H1 (cell line): ENCODE data around the gene ZFR. TPM values are rescaled to one million over a fixed set of nuclear protein-coding genes. Genes with fewer than 3 reads are reported as not detected.

Experiments used
- CTCF ChIA-PET: fragments of 300-600 bp; sonication (Branson Sonifier 250); formaldehyde crosslinking; loops from one replicate; lab custom pipeline; 2021; ENCODE audit not compliant: partially characterized antibody; lab: Charles Lee
- POLR2A ChIA-PET: fragments of 300-600 bp; sonication (Branson Sonifier 250); formaldehyde crosslinking; loops from one replicate; lab custom pipeline; 2021; ENCODE audit warnings: inconsistent platforms; ENCODE audit not compliant: partially characterized antibody; lab: Charles Lee
- DNase-seq, 2 experiments: peaks; one replicate each; pipeline versions ENCODE4 v3.0.0 to v3.0.0-alpha.2; 2010 to 2022; ENCODE audit warnings: low spot score in 2 of 2, low read depth in 1 of 2, mixed read lengths in 1 of 2
- FAIRE-seq: peaks from 2 replicates; lab custom pipeline; 2011; peaks lifted over from hg19 to GRCh38; lab: Jason Lieb, UNC
- H2AFZ ChIP-seq: 2 replicates; pipeline ENCODE4 v1.8.1; 2012; ENCODE audit warnings: low read length, inconsistent platforms
- H2AK5ac ChIP-seq: 2 replicates; pipeline ENCODE4 v1.6.1; 2013; ENCODE audit warnings: low read depth, low read length
- H2BK120ac ChIP-seq: replicated peaks from 2 replicates; pipeline ENCODE3; 2013; ENCODE audit warnings: low read depth, low read length, inconsistent platforms
- H2BK12ac ChIP-seq: 2 replicates; pipeline ENCODE4 v1.6.1; 2013; ENCODE audit warnings: low read depth, low read length
- H2BK15ac ChIP-seq: 2 replicates; pipeline ENCODE4 v1.6.1; 2013; ENCODE audit warnings: low read length
- H2BK20ac ChIP-seq: 2 replicates; pipeline ENCODE4 v1.6.1; 2013; ENCODE audit warnings: low read length
- H2BK5ac ChIP-seq: 2 replicates; pipeline ENCODE4 v1.6.1; 2013; ENCODE audit warnings: low read depth, low read length
- H3K14ac ChIP-seq: 2 replicates; pipeline ENCODE4 v1.6.1; 2013; ENCODE audit warnings: inconsistent platforms; ENCODE audit not compliant: insufficient read length
- H3K18ac ChIP-seq: 2 replicates; pipeline ENCODE4 v1.6.1; 2013; ENCODE audit warnings: low read length; ENCODE audit errors: extremely low read depth
- H3K23ac ChIP-seq: 2 replicates; pipeline ENCODE4 v1.6.1; 2013; ENCODE audit warnings: inconsistent platforms; ENCODE audit not compliant: insufficient read length
- H3K23me2 ChIP-seq: 2 replicates; pipeline ENCODE4 v1.6.1; 2013; ENCODE audit warnings: low read depth, low read length
- H3K27ac ChIP-seq: 2 replicates; pipeline ENCODE4 v1.6.1; 2011; ENCODE audit warnings: low read depth, low read length, inconsistent platforms
- H3K27me3 ChIP-seq, 4 experiments: replicated peaks in 1 of 4; 1 replicate in 1 of 4; 2 replicates in 3 of 4; pipeline versions ENCODE4 v1.6.1 to v1.8.1; 2011 to 2013; ENCODE audit warnings: low read length in 3 of 4, mild to moderate bottlenecking in 3 of 4, inconsistent platforms in 2 of 4, mixed read lengths in 2 of 4, moderate library complexity in 1 of 4; ENCODE audit not compliant: control insufficient read depth in 3 of 4, insufficient read depth in 3 of 4; ENCODE audit errors: extremely low read depth in 1 of 4
- H3K36me3 ChIP-seq, 4 experiments: 2 replicates each; pipeline versions ENCODE4 v1.6.1 to v1.8.1; 2011 to 2013; ENCODE audit warnings: mild to moderate bottlenecking in 4 of 4, low read length in 3 of 4, moderate library complexity in 2 of 4, control low read depth in 1 of 4, inconsistent platforms in 1 of 4; ENCODE audit not compliant: insufficient read depth in 4 of 4, control insufficient read depth in 2 of 4
- H3K4ac ChIP-seq: replicated peaks from 2 replicates; pipeline ENCODE3; 2013; ENCODE audit warnings: low read length, low read depth, mixed read lengths, inconsistent platforms; ENCODE audit not compliant: insufficient read length
- H3K4me1 ChIP-seq, 4 experiments: replicated peaks in 1 of 4; 1 replicate in 1 of 4; 2 replicates in 3 of 4; pipeline versions ENCODE4 v1.6.1 to v1.8.1; 2011 to 2013; ENCODE audit warnings: low read length in 3 of 4, inconsistent platforms in 2 of 4, mixed read lengths in 1 of 4; ENCODE audit not compliant: insufficient read depth in 4 of 4, control insufficient read depth in 3 of 4
- H3K4me2 ChIP-seq, 2 experiments: 2 replicates each; pipeline versions ENCODE4 v1.6.1 to v1.8.1; 2011 to 2013; ENCODE audit warnings: low read depth in 2 of 2, low read length in 2 of 2, control low read depth in 1 of 2, inconsistent platforms in 1 of 2, mild to moderate bottlenecking in 1 of 2; ENCODE audit not compliant: insufficient read depth in 1 of 2
- H3K4me3 ChIP-seq, 4 experiments: fragments of 200-600, 300-600 bp in 1 of 4; sonication (generic), shearing (Covaris generic), sonication (Bioruptor Twin) in 1 of 4; 2 replicates each; pipeline versions ENCODE4 v1.5.1 to v1.8.1; 2011 to 2016; ENCODE audit warnings: low read length in 4 of 4, low read depth in 3 of 4, control low read depth in 2 of 4, inconsistent platforms in 2 of 4, mild to moderate bottlenecking in 2 of 4, mixed read lengths in 1 of 4, moderate library complexity in 1 of 4; ENCODE audit not compliant: insufficient read depth in 2 of 4; ENCODE audit errors: extremely low read depth in 1 of 4
- H3K56ac ChIP-seq: replicated peaks from 2 replicates; pipeline ENCODE3; 2013; ENCODE audit warnings: low read depth, mild to moderate bottlenecking, mixed read lengths, low read length, inconsistent platforms; ENCODE audit not compliant: insufficient read length
- H3K79me1 ChIP-seq: 2 replicates; pipeline ENCODE4 v1.6.1; 2013; ENCODE audit warnings: low read depth, low read length, control low read depth
- H3K79me2 ChIP-seq, 2 experiments: 2 replicates each; pipeline versions ENCODE4 v1.6.1 to v1.8.1; 2012 to 2013; ENCODE audit warnings: low read length in 2 of 2, mild to moderate bottlenecking in 2 of 2, inconsistent platforms in 1 of 2; ENCODE audit not compliant: insufficient read depth in 2 of 2, control insufficient read depth in 1 of 2
- H3K9ac ChIP-seq, 4 experiments: replicated peaks in 1 of 4; 1 replicate in 1 of 4; 2 replicates in 3 of 4; pipeline versions ENCODE4 v1.6.1 to v1.8.1; 2011 to 2013; ENCODE audit warnings: low read depth in 3 of 4, low read length in 3 of 4, control low read depth in 2 of 4, mild to moderate bottlenecking in 2 of 4, moderate library complexity in 2 of 4, inconsistent platforms in 1 of 4; ENCODE audit errors: extremely low read depth in 1 of 4
- H3K9me3 ChIP-seq, 2 experiments: 2 replicates each; pipeline versions ENCODE4 v1.6.1 to v1.8.1; 2012 to 2013; ENCODE audit warnings: mild to moderate bottlenecking in 2 of 2, moderate library complexity in 2 of 2, control low read depth in 1 of 2, inconsistent platforms in 1 of 2, low read depth in 1 of 2, low read length in 1 of 2, mixed read lengths in 1 of 2; ENCODE audit not compliant: insufficient read depth in 2 of 2
- H4K20me1 ChIP-seq, 2 experiments: replicated peaks in 1 of 2; 2 replicates each; pipeline versions ENCODE3 to v1.8.1; 2011 to 2013; ENCODE audit warnings: inconsistent platforms in 2 of 2, low read length in 2 of 2, mild to moderate bottlenecking in 1 of 2; ENCODE audit not compliant: insufficient read depth in 2 of 2, control insufficient read depth in 1 of 2
- H4K5ac ChIP-seq: 2 replicates; pipeline ENCODE4 v1.6.1; 2013; ENCODE audit warnings: low read length, low read depth, mixed read lengths, inconsistent platforms; ENCODE audit not compliant: insufficient read length
- H4K8ac ChIP-seq: 2 replicates; pipeline ENCODE4 v1.8.0; 2013; ENCODE audit warnings: mild to moderate bottlenecking, moderate library complexity, low read length, inconsistent platforms; ENCODE audit not compliant: insufficient read depth; ENCODE audit errors: extremely low read depth
- H4K91ac ChIP-seq: replicated peaks from 2 replicates; pipeline ENCODE3; 2013; ENCODE audit warnings: low read length, mixed read lengths, inconsistent platforms; ENCODE audit not compliant: insufficient read length
- CREB1 ChIP-seq: IDR thresholded peaks from 2 replicates; pipeline ENCODE4 v1.6.1; 2012; ENCODE audit warnings: inconsistent platforms
- CTCF ChIP-seq, 3 experiments: IDR thresholded peaks; 1 replicate in 2 of 3; 2 replicates in 1 of 3; pipeline versions ENCODE4 v1.5.1 to v1.6.1; 2011; ENCODE audit warnings: low read length in 3 of 3, mild to moderate bottlenecking in 3 of 3, inconsistent platforms in 2 of 3, low read depth in 1 of 3, moderate library complexity in 1 of 3; ENCODE audit not compliant: insufficient read depth in 1 of 3; ENCODE audit errors: control extremely low read depth in 1 of 3
- MAFK ChIP-seq: IDR thresholded peaks from 2 replicates; pipeline ENCODE4 v1.6.1; 2012; ENCODE audit warnings: low read depth, mild to moderate bottlenecking, improper control_type of control experiment, low read length
- NRF1 ChIP-seq: IDR thresholded peaks from 2 replicates; pipeline ENCODE4 v1.6.1; 2011; ENCODE audit warnings: mild to moderate bottlenecking, low read depth, low read length, improper control_type of control experiment
- PHF8 ChIP-seq: fragments of 200-600 bp; sonication (generic); conservative IDR thresholded peaks from 2 replicates; pipeline ENCODE4 v1.7.1; 2012; ENCODE audit warnings: low read depth, mild to moderate bottlenecking, inconsistent platforms, low read length, moderate library complexity
- RNF2 ChIP-seq: fragments of 200-900, 300-1000 bp; sonication (generic); IDR thresholded peaks from 2 replicates; pipeline ENCODE4 v1.7.1; 2016; ENCODE audit warnings: borderline replicate concordance, low read depth, mild to moderate bottlenecking, antibody characterized with exemption, low read length; ENCODE audit not compliant: poor library complexity, severe bottlenecking; ENCODE audit errors: missing control alignments
- SAP30 ChIP-seq: fragments of 300-600 bp; sonication (generic); IDR thresholded peaks from 2 replicates; pipeline ENCODE4 v1.7.1; 2012; ENCODE audit warnings: low read length, moderate library complexity, mild to moderate bottlenecking, inconsistent platforms; ENCODE audit not compliant: insufficient read depth, insufficient replicate concordance
- SP1 ChIP-seq: IDR thresholded peaks from 2 replicates; pipeline ENCODE4 v1.6.1; 2011; ENCODE audit warnings: low read depth, low read length
- TCF12 ChIP-seq: IDR thresholded peaks from 2 replicates; pipeline ENCODE4 v1.6.1; 2011; ENCODE audit warnings: low read depth, mild to moderate bottlenecking, low read length
- USF2 ChIP-seq: IDR thresholded peaks from 2 replicates; pipeline ENCODE4 v1.6.1; 2011; ENCODE audit warnings: low read length, improper control_type of control experiment
- WGBS, 2 experiments: shearing (Covaris generic) in 1 of 2; methylation state at CpG; one replicate each; pipeline versions ENCODE4 v1.1.6 to v1.1.7; 2013 to 2015; ENCODE audit warnings: low lambda C conversion rate in 2 of 2, mixed read lengths in 2 of 2, inconsistent platforms in 1 of 2, low coverage in 1 of 2, missing lambda C conversion rate in 1 of 2; ENCODE audit not compliant: insufficient replicate concordance in 2 of 2, insufficient coverage in 1 of 2, insufficient read length in 1 of 2; ENCODE audit errors: extremely low coverage in 1 of 2, missing lambda C conversion rate in 1 of 2; 5-methylcytosine and 5-hydroxymethylcytosine counted together
- polyA plus RNA-seq, 7 experiments: library from polyadenylated mRNA; depleted of rRNA in 3 of 7; stranded (reverse) in 5 of 7; unstranded in 2 of 7; fragments of >200 nt in 5 of 7; fragments of 200-250 nt in 2 of 7; gene quantifications; 1 replicate in 5 of 7; 2 replicates in 1 of 7; 4 replicates in 1 of 7; pipeline versions ENCODE4 v1.2.1 to v1.2.3, GENCODE V29; 2011 to 2013; ENCODE audit warnings: missing spikeins in 2 of 7, mixed read lengths in 2 of 7
- total RNA-seq: library from RNA; stranded (reverse); fragmentation: NEBNext Ultra II Directional; extraction: Animal tissue kit (Norgen Biotek cat#: 25700); gene quantifications from 2 replicates; pipeline ENCODE4 v1.2.1, GENCODE V29; 2021

Gene ZFR
- total and polyA plus RNA-seq, 2 of the 8 experiments (the other 6 are each of a cell fraction or from before 2014, with no cell fraction given) = 68.8 to 92.7 TPM

GRCh38 chr5:32476891-32477290 is 32.4 kb upstream of the ZFR start:
- CTCF ChIA-PET = interaction anchor here (1.0 to 3.3 kb wide), 3 partner anchors 10 to 26 kb away, joined by 3 to 13 read pairs (median 6); no protein-coding TSS in a partner anchor
- no peaks in the 10 kb centered on the region for H3K27me3 ChIP-seq
- POLR2A ChIA-PET = interaction anchor here (0.7 kb wide), 1 partner anchor 10 kb away, joined by 3 read pairs; no protein-coding TSS in a partner anchor
- TF ChIP-seq NRF1 (no peak), USF2 (no peak), RNF2 (no peak), TCF12 (no peak), CTCF (IDR thresholded peaks at IDR 0.05; ENCODE audit: control extremely low read depth in 1 of 3, insufficient read depth in 1 of 3, low read depth in 1 of 3, low read length in 3 of 3) (no peak), SP1 (no peak), PHF8 (no peak), SAP30 (no peak), MAFK (no peak), CREB1 (no peak)

More at GRCh38 chr5:32476891-32477290, 32.4 kb upstream of the ZFR start:
- H2BK120ac ChIP-seq = no peak overlapping the region
- H2AK5ac ChIP-seq = no peak overlapping the region
- no peak overlapping the region for H2BK15ac ChIP-seq
- no peak overlapping the region for H4K91ac ChIP-seq
- no peaks in the 10 kb centered on the region for H4K20me1 ChIP-seq
- peaks cover 2 to 11% (median 9%) of the 10 kb centered on the region in 4 experiments; a peak in 5 of 7 replicates for H3K4me1 ChIP-seq
- H3K79me2 ChIP-seq = no peaks in the 10 kb centered on the region
- H3K14ac ChIP-seq = no peak overlapping the region
- H3K18ac ChIP-seq = no peak overlapping the region
- no peak overlapping the region for H2BK5ac ChIP-seq
- no peak overlapping the region for H3K27ac ChIP-seq
- H3K23me2 ChIP-seq = no peaks in the 10 kb centered on the region
- no peak for FAIRE-seq
- no peak overlapping the region for H4K5ac ChIP-seq
- H3K4ac ChIP-seq = no peak overlapping the region
- H3K4me2 ChIP-seq = no peak overlapping the region
- no peak overlapping the region for H2AFZ ChIP-seq
- no peak overlapping the region for H3K9ac ChIP-seq
- no peak overlapping the region for H3K56ac ChIP-seq
- H3K9me3 ChIP-seq = no peaks in the 10 kb centered on the region
- no peak overlapping the region for H2BK12ac ChIP-seq
- no peak for DNase-seq
- no peaks in the 10 kb centered on the region for H3K36me3 ChIP-seq
- 93% methylated on average over 1 of the region's 1 CpG; no CpG with 5 or more reads in 1 of the 2 experiments for WGBS, 2 experiments
- H3K23ac ChIP-seq = no peak overlapping the region
- no peak overlapping the region for H3K4me3 ChIP-seq
- no peak overlapping the region for H2BK20ac ChIP-seq
- H4K8ac ChIP-seq = no peak overlapping the region
- no peaks in the 10 kb centered on the region for H3K79me1 ChIP-seq
